Osteoblast (primary cell): ENCODE measurements around the gene NAPSA. TPM values are rescaled to one million over a fixed set of nuclear protein-coding genes. Genes with fewer than 3 reads are reported as not detected.

ENCODE experiments used
- DNase-seq: peaks from one replicate; pipeline ENCODE4 v3.0.0; 2011; ENCODE audit warnings: low spot score, mixed read lengths; ENCODE audit not compliant: insufficient read length; ENCODE audit errors: missing footprints
- H2AFZ ChIP-seq: 2 replicates; pipeline ENCODE4 v1.6.0; 2011; ENCODE audit warnings: mild to moderate bottlenecking, low read length
- H3K27ac ChIP-seq: 2 replicates; pipeline ENCODE4 v1.5.1; 2011; ENCODE audit warnings: mild to moderate bottlenecking, low read depth, low read length, moderate library complexity
- H3K27me3 ChIP-seq: 2 replicates; pipeline ENCODE4 v1.6.0; 2012; ENCODE audit warnings: mild to moderate bottlenecking, control low read depth, inconsistent platforms, low read length, moderate library complexity; ENCODE audit not compliant: insufficient read depth
- H3K36me3 ChIP-seq: 2 replicates; pipeline ENCODE4 v1.5.1; 2011; ENCODE audit warnings: mild to moderate bottlenecking, low read length, control low read depth, moderate library complexity; ENCODE audit not compliant: insufficient read depth
- H3K4me1 ChIP-seq: 2 replicates; pipeline ENCODE4 v1.5.1; 2011; ENCODE audit warnings: mild to moderate bottlenecking, low read length, control low read depth, moderate library complexity; ENCODE audit not compliant: insufficient read depth
- H3K4me2 ChIP-seq: 2 replicates; pipeline ENCODE4 v1.6.0; 2011; ENCODE audit warnings: mild to moderate bottlenecking, low read length; ENCODE audit not compliant: insufficient read depth
- H3K4me3 ChIP-seq: fragments of 200-600 bp; sonication (generic); 3 replicates; pipeline ENCODE4 v1.5.1; 2012; ENCODE audit warnings: mild to moderate bottlenecking, low read length, inconsistent platforms; ENCODE audit not compliant: insufficient read depth
- H3K79me2 ChIP-seq: 2 replicates; pipeline ENCODE4 v1.6.0; 2012; ENCODE audit warnings: mild to moderate bottlenecking, low read length, control low read depth, inconsistent platforms; ENCODE audit not compliant: insufficient read depth
- H3K9me3 ChIP-seq: 2 replicates; pipeline ENCODE4 v1.5.1; 2011; ENCODE audit warnings: low read depth, low read length, control low read depth
- H4K20me1 ChIP-seq: 2 replicates; pipeline ENCODE4 v1.6.0; 2012; ENCODE audit warnings: mild to moderate bottlenecking, low read length, control low read depth; ENCODE audit not compliant: insufficient read depth
- total RNA-seq: library from RNA; depleted of rRNA; stranded (reverse); fragments of >200 nt; gene quantifications from 2 replicates; pipeline ENCODE4 v1.2.3, GENCODE V29; 2012
- TF ChIP-seq, protein P1 (sequence below): IDR thresholded peaks from 2 replicates; pipeline ENCODE4 v1.5.1; 2011; ENCODE audit warnings: mild to moderate bottlenecking, low read depth, low read length, moderate library complexity; ENCODE audit errors: extremely low read depth

The NAPSA gene
- total RNA-seq, 1 donor = under 0.01 TPM

- peaks cover 60% of the 10 kb centered on the region for H3K27me3 ChIP-seq
- no peak overlapping the region for H3K4me2 ChIP-seq
- H3K4me1 ChIP-seq = peaks cover 2% of the 10 kb centered on the region
- no peaks in the 10 kb centered on the region for H4K20me1 ChIP-seq
- no peak overlapping the region for H3K4me3 ChIP-seq
- DNase-seq = peak; percentile 86
- no peaks in the 10 kb centered on the region for H3K36me3 ChIP-seq
- no peak overlapping the region for H3K27ac ChIP-seq
- no peak overlapping the region for H2AFZ ChIP-seq
- TF ChIP-seq, protein P1, sequence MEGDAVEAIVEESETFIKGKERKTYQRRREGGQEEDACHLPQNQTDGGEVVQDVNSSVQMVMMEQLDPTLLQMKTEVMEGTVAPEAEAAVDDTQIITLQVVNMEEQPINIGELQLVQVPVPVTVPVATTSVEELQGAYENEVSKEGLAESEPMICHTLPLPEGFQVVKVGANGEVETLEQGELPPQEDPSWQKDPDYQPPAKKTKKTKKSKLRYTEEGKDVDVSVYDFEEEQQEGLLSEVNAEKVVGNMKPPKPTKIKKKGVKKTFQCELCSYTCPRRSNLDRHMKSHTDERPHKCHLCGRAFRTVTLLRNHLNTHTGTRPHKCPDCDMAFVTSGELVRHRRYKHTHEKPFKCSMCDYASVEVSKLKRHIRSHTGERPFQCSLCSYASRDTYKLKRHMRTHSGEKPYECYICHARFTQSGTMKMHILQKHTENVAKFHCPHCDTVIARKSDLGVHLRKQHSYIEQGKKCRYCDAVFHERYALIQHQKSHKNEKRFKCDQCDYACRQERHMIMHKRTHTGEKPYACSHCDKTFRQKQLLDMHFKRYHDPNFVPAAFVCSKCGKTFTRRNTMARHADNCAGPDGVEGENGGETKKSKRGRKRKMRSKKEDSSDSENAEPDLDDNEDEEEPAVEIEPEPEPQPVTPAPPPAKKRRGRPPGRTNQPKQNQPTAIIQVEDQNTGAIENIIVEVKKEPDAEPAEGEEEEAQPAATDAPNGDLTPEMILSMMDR = no peak
- no peaks in the 10 kb centered on the region for H3K9me3 ChIP-seq
- H3K79me2 ChIP-seq = no peaks in the 10 kb centered on the region
Measured at GRCh38 chr19:50328224-50328872, 37.1 kb downstream of the NAPSA start.

DNA sequence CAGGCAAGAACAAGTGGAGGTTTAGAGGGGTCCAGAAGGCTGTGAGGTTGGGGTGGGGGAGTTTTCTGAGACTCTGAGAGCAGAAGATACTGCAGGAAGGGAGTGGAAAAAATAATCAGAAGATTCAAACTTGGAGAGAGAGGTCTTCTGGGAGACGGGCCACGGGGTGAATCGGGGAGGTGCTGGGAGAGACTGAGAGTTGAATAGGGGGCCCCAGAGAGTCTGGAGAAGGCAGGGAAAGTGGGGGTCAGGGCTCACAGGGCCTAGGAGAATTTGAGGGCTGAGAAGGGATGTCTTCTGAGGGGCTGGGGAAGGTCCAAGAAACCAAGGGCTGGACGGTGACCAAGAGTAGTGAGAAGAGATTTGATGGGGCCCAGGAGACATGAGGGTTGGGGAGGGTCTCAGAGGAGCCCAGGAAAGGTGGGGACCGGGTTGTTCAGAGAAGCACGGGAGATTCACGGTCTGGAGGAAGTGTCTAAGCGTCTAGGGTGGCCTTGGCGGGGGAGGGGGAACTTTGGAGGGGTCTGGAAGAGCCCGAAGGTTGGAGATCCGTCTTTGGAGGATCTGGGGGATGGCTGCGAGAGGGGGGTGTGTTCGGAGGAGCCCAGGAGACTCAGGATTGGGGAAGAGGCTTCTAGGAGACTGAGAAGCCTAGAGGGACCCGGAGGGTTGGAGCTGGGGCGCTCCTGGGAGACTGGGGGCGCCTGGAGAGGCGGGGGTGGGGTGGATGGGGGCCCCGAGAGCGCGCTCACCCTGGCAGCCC, 37.8 kb downstream of the NAPSA start:
- no peak overlapping the region for H3K4me3 ChIP-seq
- H3K9me3 ChIP-seq = no peaks in the 10 kb centered on the region
- no peak overlapping the region for H3K27ac ChIP-seq
- H3K27me3 ChIP-seq = peaks cover 57% of the 10 kb centered on the region
- no peak overlapping the region for H3K4me2 ChIP-seq
- TF ChIP-seq, protein P1 = no peak
- no peaks in the 10 kb centered on the region for H3K79me2 ChIP-seq
- no peaks in the 10 kb centered on the region for H3K4me1 ChIP-seq
- no peaks in the 10 kb centered on the region for H4K20me1 ChIP-seq
- no peak overlapping the region for H2AFZ ChIP-seq
- DNase-seq = peak; percentile 80
- H3K36me3 ChIP-seq = no peaks in the 10 kb centered on the region

GRCh38 chr19:50327013-50327412, 38.4 kb downstream of the NAPSA start:
- TF ChIP-seq, protein P1 = no peak
- H2AFZ ChIP-seq = no peak overlapping the region
- no peaks in the 10 kb centered on the region for H3K4me1 ChIP-seq
- H3K27ac ChIP-seq = no peak overlapping the region
- no peak overlapping the region for H3K4me3 ChIP-seq
- DNase-seq = peak; percentile 84
- no peaks in the 10 kb centered on the region for H3K79me2 ChIP-seq
- no peaks in the 10 kb centered on the region for H3K36me3 ChIP-seq
- no peak overlapping the region for H3K4me2 ChIP-seq
- no peaks in the 10 kb centered on the region for H3K9me3 ChIP-seq
- H4K20me1 ChIP-seq = no peaks in the 10 kb centered on the region
- peaks cover 51% of the 10 kb centered on the region for H3K27me3 ChIP-seq

- H3K27me3 ChIP-seq = peaks cover 44% of the 10 kb centered on the region
- H4K20me1 ChIP-seq = no peaks in the 10 kb centered on the region
- TF ChIP-seq, protein P1 = no peak
- H3K4me1 ChIP-seq = no peaks in the 10 kb centered on the region
- no peak overlapping the region for H3K4me2 ChIP-seq
- H3K79me2 ChIP-seq = no peaks in the 10 kb centered on the region
- H3K9me3 ChIP-seq = no peaks in the 10 kb centered on the region
- H3K27ac ChIP-seq = no peak overlapping the region
- no peak overlapping the region for H3K4me3 ChIP-seq
- DNase-seq = peak; percentile 80
- no peak overlapping the region for H2AFZ ChIP-seq
- no peaks in the 10 kb centered on the region for H3K36me3 ChIP-seq
Measured at GRCh38 chr19:50326101-50326664, 39.3 kb downstream of the NAPSA start.
